Measurements from ENCODE around the gene DDX20. TPM values are rescaled to one million over a fixed set of nuclear protein-coding genes. Genes with fewer than 3 reads are reported as not detected.

The DDX20 gene
- total RNA-seq, 1 experiment from 2014 or later = 10.4 TPM

DNA sequence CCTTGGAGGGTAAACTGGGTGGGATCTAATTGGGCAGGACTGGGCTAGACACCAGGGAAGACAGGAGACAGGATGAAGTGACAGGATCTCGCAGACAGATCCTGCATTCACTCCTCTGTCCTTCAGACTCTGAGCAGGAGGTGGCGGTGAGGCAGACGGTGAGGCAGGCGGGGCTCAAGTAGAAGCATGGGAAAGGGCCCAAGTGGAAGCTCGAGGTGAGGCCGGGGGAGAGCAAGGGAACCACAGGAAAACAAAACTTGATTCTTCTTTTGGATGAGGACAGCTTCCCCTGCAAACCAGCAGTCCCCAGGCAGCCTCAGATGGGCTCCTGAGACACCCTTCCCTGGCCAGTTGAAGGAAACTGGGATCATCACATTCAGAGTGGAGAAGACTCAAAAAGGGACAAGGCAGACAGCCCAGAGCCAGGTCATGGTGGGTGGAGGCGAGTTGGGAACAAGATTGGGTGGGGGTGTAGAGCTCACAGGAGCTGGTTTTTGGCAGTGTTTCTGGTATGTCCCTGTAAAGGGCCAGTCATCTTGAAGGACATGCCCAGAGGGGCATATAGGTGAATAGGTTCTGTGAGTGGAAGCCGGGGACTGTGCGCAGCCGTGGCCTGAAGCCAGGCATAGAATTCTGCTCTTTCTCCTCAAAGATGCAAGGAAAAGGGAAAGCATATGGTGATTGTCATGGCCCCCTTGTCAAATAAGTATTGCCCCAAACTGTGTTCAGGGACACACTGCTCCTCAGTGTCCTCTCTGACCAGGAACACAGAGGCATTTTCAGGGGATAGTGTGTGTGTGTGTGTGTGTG, 34.5 kb upstream of the DDX20 start:
- no peaks in the 10 kb centered on the region for H3K4me1 ChIP-seq
- Mint-ChIP-seq H3K36me3 (ENCODE audit: insufficient read depth, unreplicated experiment) (peaks cover 38% of the 10 kb centered on the region), H3K4me3 (ENCODE audit: unreplicated experiment) (no peak overlapping the region), H3K4me1 (ENCODE audit: low read depth, unreplicated experiment) (peaks cover 18% of the 10 kb centered on the region), H3K9me3 (ENCODE audit: unreplicated experiment) (no peaks in the 10 kb centered on the region), H3K27ac (ENCODE audit: unreplicated experiment) (peak overlapping the region; percentile 60), H3K27me3 (ENCODE audit: insufficient read depth, unreplicated experiment) (no peaks in the 10 kb centered on the region)
- TF ChIP-seq, protein P1, sequence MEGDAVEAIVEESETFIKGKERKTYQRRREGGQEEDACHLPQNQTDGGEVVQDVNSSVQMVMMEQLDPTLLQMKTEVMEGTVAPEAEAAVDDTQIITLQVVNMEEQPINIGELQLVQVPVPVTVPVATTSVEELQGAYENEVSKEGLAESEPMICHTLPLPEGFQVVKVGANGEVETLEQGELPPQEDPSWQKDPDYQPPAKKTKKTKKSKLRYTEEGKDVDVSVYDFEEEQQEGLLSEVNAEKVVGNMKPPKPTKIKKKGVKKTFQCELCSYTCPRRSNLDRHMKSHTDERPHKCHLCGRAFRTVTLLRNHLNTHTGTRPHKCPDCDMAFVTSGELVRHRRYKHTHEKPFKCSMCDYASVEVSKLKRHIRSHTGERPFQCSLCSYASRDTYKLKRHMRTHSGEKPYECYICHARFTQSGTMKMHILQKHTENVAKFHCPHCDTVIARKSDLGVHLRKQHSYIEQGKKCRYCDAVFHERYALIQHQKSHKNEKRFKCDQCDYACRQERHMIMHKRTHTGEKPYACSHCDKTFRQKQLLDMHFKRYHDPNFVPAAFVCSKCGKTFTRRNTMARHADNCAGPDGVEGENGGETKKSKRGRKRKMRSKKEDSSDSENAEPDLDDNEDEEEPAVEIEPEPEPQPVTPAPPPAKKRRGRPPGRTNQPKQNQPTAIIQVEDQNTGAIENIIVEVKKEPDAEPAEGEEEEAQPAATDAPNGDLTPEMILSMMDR (IDR thresholded peaks at IDR 0.05; ENCODE audit: insufficient read depth in 1 of 2, low read depth in 1 of 2, low read length in 1 of 2, severe bottlenecking in 1 of 2, unreplicated experiment in 1 of 2) = no peak
- ChIA-PET POLR2A (no interaction called here), CTCF (interaction anchor here (0.5 kb wide), 1 partner anchor 268 kb away, joined by 3 read pairs; no protein-coding TSS in a partner anchor)
- H3K27me3 ChIP-seq (replicated peaks; ENCODE audit: control insufficient read depth, insufficient read depth, low read length) = no peaks in the 10 kb centered on the region
- H3K4me3 ChIP-seq (ENCODE audit: low read depth, low read length) = no peak overlapping the region
- intact Hi-C loops (cut with micrococcal nuclease; ENCODE audit: unreplicated experiment) = no loop called here
- BruUV-seq (replicated peaks) = no TSS peak
- H3K9me3 ChIP-seq = no peaks in the 10 kb centered on the region
- DNase-seq = no peak
- H3K36me3 ChIP-seq (ENCODE audit: control insufficient read depth, insufficient read depth, low read length) = no peaks in the 10 kb centered on the region

DNA sequence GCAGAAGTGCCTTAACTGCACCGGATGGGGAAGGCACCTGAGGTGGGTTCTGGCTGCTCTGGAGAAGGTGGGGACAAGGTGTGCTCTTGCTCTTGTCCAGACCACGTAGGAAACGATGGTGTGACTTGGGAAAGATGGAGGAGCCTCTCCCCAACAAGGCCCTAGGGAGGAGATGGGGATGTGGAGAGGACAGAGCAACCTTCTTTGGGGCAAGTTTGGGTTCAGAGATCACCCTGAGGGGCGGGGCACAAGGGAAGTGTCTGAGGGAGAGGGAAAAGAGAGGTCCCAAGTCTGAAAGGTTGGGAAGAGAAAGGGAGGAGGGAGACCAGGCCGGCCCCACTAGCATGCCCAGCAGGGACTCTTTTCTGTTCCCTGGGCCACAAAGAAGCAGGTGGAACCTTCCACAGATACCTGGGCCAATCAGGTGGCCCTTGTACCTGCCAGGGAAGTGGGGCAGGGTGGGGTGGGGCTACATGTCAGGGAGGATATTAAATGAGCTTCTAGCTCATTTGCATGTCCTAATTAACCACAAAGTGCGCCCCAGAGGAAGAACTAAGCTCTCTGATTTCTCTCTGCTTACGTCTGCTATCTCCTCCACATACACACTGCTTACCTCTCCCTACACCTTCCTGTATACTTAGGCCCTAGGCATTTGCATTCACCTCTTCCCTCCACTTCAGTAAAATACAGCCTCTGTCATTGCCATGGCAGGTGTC, 32.5 kb upstream of the DDX20 start:
- Histone ChIP-seq H3K4me1 (no peaks in the 10 kb centered on the region), H3K27me3 (replicated peaks; ENCODE audit: control insufficient read depth, insufficient read depth, low read length) (no peaks in the 10 kb centered on the region), H3K9me3 (no peaks in the 10 kb centered on the region), H3K4me3 (ENCODE audit: low read depth, low read length) (no peak overlapping the region), H3K36me3 (ENCODE audit: control insufficient read depth, insufficient read depth, low read length) (no peaks in the 10 kb centered on the region)
- no peaks in the 10 kb centered on the region for H3K27me3 Mint-ChIP-seq (ENCODE audit: insufficient read depth, unreplicated experiment)
- H3K4me3 Mint-ChIP-seq (ENCODE audit: unreplicated experiment) = no peak overlapping the region
- ChIA-PET POLR2A (no interaction called here), CTCF (no interaction called here)
- no peaks in the 10 kb centered on the region for H3K9me3 Mint-ChIP-seq (ENCODE audit: unreplicated experiment)
- no peak for DNase-seq
- TF ChIP-seq, protein P1 (IDR thresholded peaks at IDR 0.05; ENCODE audit: insufficient read depth in 1 of 2, low read depth in 1 of 2, low read length in 1 of 2, severe bottlenecking in 1 of 2, unreplicated experiment in 1 of 2) = no peak
- peaks cover 23% of the 10 kb centered on the region for H3K36me3 Mint-ChIP-seq (ENCODE audit: insufficient read depth, unreplicated experiment)
- intact Hi-C loops (cut with micrococcal nuclease; ENCODE audit: unreplicated experiment) = no loop called here
- BruUV-seq (replicated peaks) = no TSS peak
- H3K4me1 Mint-ChIP-seq (ENCODE audit: low read depth, unreplicated experiment) = peaks cover 18% of the 10 kb centered on the region
- H3K27ac Mint-ChIP-seq (ENCODE audit: unreplicated experiment) = no peak overlapping the region

DNA sequence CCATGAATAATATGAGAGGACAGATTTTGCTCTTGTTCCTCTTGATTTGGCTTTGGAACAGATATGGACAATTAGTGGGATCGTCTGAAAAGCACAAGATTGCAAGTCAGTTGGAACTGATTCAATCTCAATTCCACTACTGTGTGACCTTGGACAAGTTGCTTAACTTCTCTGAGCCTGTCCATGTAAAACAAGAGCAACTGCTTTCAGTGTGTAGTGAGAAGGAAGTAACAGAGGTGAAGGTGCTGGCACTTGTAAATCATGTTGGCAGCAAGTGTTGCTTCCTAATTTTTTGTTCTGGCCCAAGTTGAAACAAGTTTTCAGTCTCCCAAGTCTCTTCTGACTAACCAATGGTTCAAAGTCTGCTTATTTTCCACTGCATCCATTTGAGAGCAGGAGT, 31.8 kb upstream of the DDX20 start:
- H3K27ac Mint-ChIP-seq (ENCODE audit: unreplicated experiment) = no peak overlapping the region
- intact Hi-C loops (cut with micrococcal nuclease; ENCODE audit: unreplicated experiment) = no loop called here
- no peaks in the 10 kb centered on the region for H3K9me3 Mint-ChIP-seq (ENCODE audit: unreplicated experiment)

More for the DNA sequence above, 31.8 kb upstream of the DDX20 start:
- BruUV-seq (replicated peaks) = TSS peak; percentile 16
- H3K9me3 ChIP-seq = no peaks in the 10 kb centered on the region
- TF ChIP-seq, protein P1 (IDR thresholded peaks at IDR 0.05; ENCODE audit: insufficient read depth in 1 of 2, low read depth in 1 of 2, low read length in 1 of 2, severe bottlenecking in 1 of 2, unreplicated experiment in 1 of 2) = no peak
- H3K4me3 Mint-ChIP-seq (ENCODE audit: unreplicated experiment) = no peak overlapping the region
- no peaks in the 10 kb centered on the region for H3K27me3 ChIP-seq (replicated peaks; ENCODE audit: control insufficient read depth, insufficient read depth, low read length)
- no peaks in the 10 kb centered on the region for H3K36me3 ChIP-seq (ENCODE audit: control insufficient read depth, insufficient read depth, low read length)
- H3K36me3 Mint-ChIP-seq (ENCODE audit: insufficient read depth, unreplicated experiment) = peaks cover 21% of the 10 kb centered on the region
- H3K27me3 Mint-ChIP-seq (ENCODE audit: insufficient read depth, unreplicated experiment) = no peaks in the 10 kb centered on the region
- H3K4me3 ChIP-seq (ENCODE audit: low read depth, low read length) = no peak overlapping the region
- H3K4me1 Mint-ChIP-seq (ENCODE audit: low read depth, unreplicated experiment) = peaks cover 18% of the 10 kb centered on the region
- ChIA-PET POLR2A (no interaction called here), CTCF (no interaction called here)
- no peaks in the 10 kb centered on the region for H3K4me1 ChIP-seq
- no peak for DNase-seq
